ENCODE measurements around the gene LONP1.

- TF ChIP-seq CTCF (IDR thresholded peaks at IDR 0.05) = no peak
- no peak for TF ChIP-seq POLR2A (IDR thresholded peaks at IDR 0.05)
Measured at GRCh38 chr19:5677580-5677979, 42.4 kb downstream of the LONP1 start.
